Muscle of leg (tissue), 9 donors: Measurements from ENCODE around the gene CTAG2. TPM values are rescaled to one million over a fixed set of nuclear protein-coding genes. Genes with fewer than 3 reads are reported as not detected.

Experiments
- polyA plus RNA-seq, 8 donors: library from polyadenylated mRNA; unstranded; fragments of 120-200 nt; gene quantifications; one replicate each; pipeline versions ENCODE4 v1.2.1 to v1.2.3, GENCODE V29; 2013; ENCODE audit warnings: inconsistent platforms in 1 of 8, low replicate concordance in 1 of 8; ENCODE audit not compliant: insufficient read length in 8 of 8, insufficient read depth in 1 of 8
- total RNA-seq: library from RNA; stranded (reverse); fragments of 120-200 nt; gene quantifications from one replicate; pipeline ENCODE4 v1.2.4, GENCODE V29; 2013

CTAG2 gene
- total and polyA plus RNA-seq, 9 donors, result not detected

Other genes starting within 250 kb of the CTAG2 start
- gene DNASE1L1, start 244.3 kb downstream of the CTAG2 start, total RNA-seq, result 35.2 TPM
- 10 to 100 TPM; 17.8 to 38.7 (median 30.8) TPM for gene DNASE1L1, start 244.3 kb downstream of the CTAG2 start, polyA plus RNA-seq
- gene TAFAZZIN, start 242.0 kb downstream of the CTAG2 start, total RNA-seq, result 17.2 TPM
- gene TAFAZZIN, start 242.0 kb downstream of the CTAG2 start, polyA plus RNA-seq, result 10 to 100 TPM; 17.0 to 34.8 (median 27.3) TPM
- gene ATP6AP1, start 224.9 kb downstream of the CTAG2 start, total RNA-seq, result 30.0 TPM
- 10 to 100 TPM; 58.0 to 78.3 (median 67.6) TPM for gene ATP6AP1, start 224.9 kb downstream of the CTAG2 start, polyA plus RNA-seq
- gene GDI1, start 216.4 kb downstream of the CTAG2 start, total RNA-seq, result 45.4 TPM
- gene GDI1, start 216.4 kb downstream of the CTAG2 start, polyA plus RNA-seq, result 100 to 1,000 TPM in 2 of 8 donors, 10 to 100 TPM in 6; 78.6 to 106 (median 91.5) TPM
- 38.0 TPM for gene FAM50A, start 209.4 kb downstream of the CTAG2 start, total RNA-seq
- gene FAM50A, start 209.4 kb downstream of the CTAG2 start, polyA plus RNA-seq, result 10 to 100 TPM; 61.4 to 71.4 (median 65.9) TPM
- gene PLXNA3, start 195.3 kb downstream of the CTAG2 start, total RNA-seq, result 7.4 TPM
- 10 to 100 TPM; 27.5 to 48.1 (median 38.8) TPM for gene PLXNA3, start 195.3 kb downstream of the CTAG2 start, polyA plus RNA-seq
- gene LAGE3, start 174.3 kb downstream of the CTAG2 start, total RNA-seq, result 16.2 TPM
- 10 to 100 TPM; 12.1 to 15.9 (median 14.5) TPM for gene LAGE3, start 174.3 kb downstream of the CTAG2 start, polyA plus RNA-seq
- 26.2 TPM for gene UBL4A, start 167.0 kb downstream of the CTAG2 start, total RNA-seq
- 10 to 100 TPM; 20.3 to 27.8 (median 24.5) TPM for gene UBL4A, start 167.0 kb downstream of the CTAG2 start, polyA plus RNA-seq
- 7.8 TPM for gene SLC10A3, start 162.9 kb downstream of the CTAG2 start, total RNA-seq
- 10 to 100 TPM; 10.4 to 17.9 (median 13.3) TPM for gene SLC10A3, start 162.9 kb downstream of the CTAG2 start, polyA plus RNA-seq
- gene FAM3A, start 137.3 kb downstream of the CTAG2 start, total RNA-seq, result 19.1 TPM
- 10 to 100 TPM; 22.7 to 34.7 (median 28.9) TPM for gene FAM3A, start 137.3 kb downstream of the CTAG2 start, polyA plus RNA-seq
- gene G6PD, start 106.7 kb downstream of the CTAG2 start, total RNA-seq, result 5.8 TPM
- 10 to 100 TPM; 11.0 to 19.4 (median 13.9) TPM for gene G6PD, start 106.7 kb downstream of the CTAG2 start, polyA plus RNA-seq
- gene IKBKG, start 106.0 kb downstream of the CTAG2 start, total RNA-seq, result 9.4 TPM
- 10 to 100 TPM; 12.2 to 16.3 (median 14.0) TPM for gene IKBKG, start 106.0 kb downstream of the CTAG2 start, polyA plus RNA-seq
- gene CTAG1A, start 68.4 kb downstream of the CTAG2 start, total RNA-seq, result not detected
- not detected for gene CTAG1A, start 68.4 kb downstream of the CTAG2 start, polyA plus RNA-seq
- not detected for gene CTAG1B, start 34.3 kb downstream of the CTAG2 start, total RNA-seq
- gene CTAG1B, start 34.3 kb downstream of the CTAG2 start, polyA plus RNA-seq, result not detected
- gene GAB3, start 97.5 kb upstream of the CTAG2 start, total RNA-seq, result 6.5 TPM
- gene GAB3, start 97.5 kb upstream of the CTAG2 start, polyA plus RNA-seq, result 1 to 10 TPM; 3.2 to 6.7 (median 5.1) TPM
- gene DKC1, start 109.3 kb upstream of the CTAG2 start, total RNA-seq, result 22.8 TPM
- gene DKC1, start 109.3 kb upstream of the CTAG2 start, polyA plus RNA-seq, result 10 to 100 TPM; 33.1 to 44.2 (median 38.8) TPM
- 16.6 TPM for gene MPP1, start 151.9 kb upstream of the CTAG2 start, total RNA-seq
- 10 to 100 TPM; 15.0 to 22.6 (median 20.5) TPM for gene MPP1, start 151.9 kb upstream of the CTAG2 start, polyA plus RNA-seq
- not detected for gene SMIM9, start 181.1 kb upstream of the CTAG2 start, total RNA-seq
- not detected for gene SMIM9, start 181.1 kb upstream of the CTAG2 start, polyA plus RNA-seq
- gene F8A1, start 232.8 kb upstream of the CTAG2 start, total RNA-seq, result 1.3 TPM
- 10 to 100 TPM in 7 of 8 donors, 1 to 10 TPM in 1; 3.6 to 19.4 (median 12.9) TPM for gene F8A1, start 232.8 kb upstream of the CTAG2 start, polyA plus RNA-seq